HepG2 (cell line): ENCODE data around the gene EIF2S2. TPM values are rescaled to one million over a fixed set of nuclear protein-coding genes. Genes with fewer than 3 reads are reported as not detected.

Source experiments
- ATAC-seq: fragments of 200-7000 bp; cut with Tn5 transposase; 3 replicates; pipeline ENCODE4 v1.9.1; 2020; ENCODE audit warnings: mild to moderate bottlenecking, moderate library complexity
- BruUV-seq: library from RNA; stranded (reverse); fragments of 400-500 nt; replicated peaks from 2 replicates; lab custom pipeline; 2021; lab: Mats Ljungman, UMichigan
- CTCF ChIA-PET: fragments of 300-600 bp; formaldehyde crosslinking; extraction: SDS; loops from one replicate; lab custom pipeline; 2021; ENCODE audit warnings: low total read pairs, inconsistent platforms, low intra/inter-chr PET ratio; lab: Yijun Ruan, JAX
- POLR2A ChIA-PET: fragments of 350-600 bp; sonication (Branson Sonifier 250); formaldehyde crosslinking; loops from one replicate; lab custom pipeline; 2020; ENCODE audit warnings: antibody characterized with exemption, inconsistent platforms; lab: Yijun Ruan, JAX
- DNase-seq: peaks from one replicate; pipeline ENCODE4 v3.0.0-alpha.2; 2015; ENCODE audit warnings: low spot score
- FAIRE-seq: peaks from 3 replicates; lab custom pipeline; 2011; peaks lifted over from hg19 to GRCh38; lab: Jason Lieb, UNC
- H2AFZ ChIP-seq: one replicate; pipeline ENCODE4 v1.6.1; 2011; ENCODE audit warnings: low read length, inconsistent platforms
- H3K27ac ChIP-seq: fragments of 300-600 bp; 3 replicates; pipeline ENCODE4 v1.8.0; 2011; ENCODE audit warnings: mixed run types, mild to moderate bottlenecking, mixed read lengths, low read length, inconsistent platforms; ENCODE audit not compliant: insufficient read depth; ENCODE audit errors: extremely low read length
- H3K27me3 ChIP-seq, 2 experiments: fragments of 200-600 bp in 1 of 2; 2 replicates in 1 of 2; 3 replicates in 1 of 2; pipeline versions ENCODE4 v1.6.0 to v1.8.0; 2011; ENCODE audit warnings: low read length in 2 of 2, mild to moderate bottlenecking in 2 of 2, moderate library complexity in 2 of 2, inconsistent platforms in 1 of 2; ENCODE audit not compliant: insufficient read depth in 2 of 2, control insufficient read depth in 1 of 2
- H3K36me3 ChIP-seq, 2 experiments: fragments of 200-600 bp in 1 of 2; replicated peaks in 1 of 2; 2 replicates in 1 of 2; 3 replicates in 1 of 2; pipeline versions ENCODE4 v1.5.1 to v1.8.0; 2011; ENCODE audit warnings: low read length in 2 of 2, inconsistent platforms in 1 of 2; ENCODE audit not compliant: insufficient read depth in 2 of 2, control insufficient read depth in 1 of 2
- H3K4me1 ChIP-seq: 2 replicates; pipeline ENCODE4 v1.5.1; 2012; ENCODE audit warnings: low read length, inconsistent platforms; ENCODE audit not compliant: insufficient read depth
- H3K4me2 ChIP-seq: 2 replicates; pipeline ENCODE4 v1.6.0; 2011; ENCODE audit warnings: low read depth, low read length, inconsistent platforms
- H3K4me3 ChIP-seq, 3 experiments: fragments of 200-600 bp in 1 of 3; sonication (generic), shearing (Covaris generic) in 1 of 3; replicated peaks in 1 of 3; 2 replicates each; pipeline ENCODE4 v1.5.1; 2011 to 2016; ENCODE audit warnings: low read length in 3 of 3, inconsistent platforms in 2 of 3, low read depth in 2 of 3, mild to moderate bottlenecking in 2 of 3, control low read depth in 1 of 3, mixed read lengths in 1 of 3; ENCODE audit not compliant: insufficient read depth in 1 of 3
- H3K79me2 ChIP-seq: one replicate; pipeline ENCODE4 v1.6.1; 2011; ENCODE audit warnings: low read length, inconsistent platforms; ENCODE audit not compliant: insufficient read depth
- H3K9ac ChIP-seq: 2 replicates; pipeline ENCODE4 v1.6.0; 2011; ENCODE audit warnings: mild to moderate bottlenecking, low read depth, low read length, inconsistent platforms; ENCODE audit not compliant: insufficient read depth
- H3K9me3 ChIP-seq: 2 replicates; pipeline ENCODE4 v1.5.1; 2012; ENCODE audit warnings: mild to moderate bottlenecking, low read length
- H4K20me1 ChIP-seq: 2 replicates; pipeline ENCODE4 v1.6.0; 2011; ENCODE audit warnings: inconsistent platforms, mild to moderate bottlenecking, low read length, moderate library complexity; ENCODE audit not compliant: insufficient read depth
- CBX2 ChIP-seq, 2 experiments: fragments of 200-600 bp in 1 of 2; sonication (generic); formaldehyde crosslinking in 1 of 2; IDR thresholded peaks; 2 replicates each; pipeline versions ENCODE4 v1.7.0 to v1.8.1; 2018 to 2022; ENCODE audit warnings: low read depth in 2 of 2, low read length in 1 of 2, mild to moderate bottlenecking in 1 of 2, missing genetic modification reagents in 1 of 2
- HCFC1 ChIP-seq: fragments of 150-350 bp; IDR thresholded peaks from 2 replicates; pipeline ENCODE4 v1.6.1; 2014; ENCODE audit warnings: low read depth, low read length
- MTA1 ChIP-seq: sonication (generic); formaldehyde crosslinking; IDR thresholded peaks from 2 replicates; pipeline ENCODE4 v1.4.0; 2020; ENCODE audit warnings: missing genetic modification reagents, mild to moderate bottlenecking, borderline replicate concordance
- NFE2L2 ChIP-seq: fragments of 150-350 bp; IDR thresholded peaks from 2 replicates; pipeline ENCODE4 v1.6.1; 2014; ENCODE audit warnings: low read length
- RFX3 ChIP-seq: IDR thresholded peaks from 2 replicates; pipeline ENCODE4 v1.6.1; 2016; ENCODE audit warnings: missing biosample characterization, missing genetic modification reagents
- SMAD3 ChIP-seq: sonication (generic); formaldehyde crosslinking; IDR thresholded peaks from 2 replicates; pipeline ENCODE4 v1.4.0; 2020; ENCODE audit warnings: missing genetic modification reagents
- TBX2 ChIP-seq: sonication (generic); formaldehyde crosslinking; IDR thresholded peaks from 2 replicates; pipeline ENCODE4 v1.5.0; 2020; ENCODE audit warnings: missing genetic modification reagents, mild to moderate bottlenecking, borderline replicate concordance
- TFAP4 ChIP-seq: sonication (generic); IDR thresholded peaks from 2 replicates; pipeline ENCODE4 v1.6.1; 2016; ENCODE audit warnings: low read depth, borderline replicate concordance
- XBP1 ChIP-seq: sonication (generic); formaldehyde crosslinking; IDR thresholded peaks from 2 replicates; pipeline ENCODE4 v1.5.0; 2020; ENCODE audit warnings: missing genetic modification reagents
- ZBTB10 ChIP-seq: sonication (generic); formaldehyde crosslinking; IDR thresholded peaks from 2 replicates; pipeline ENCODE4 v1.4.0; 2020; ENCODE audit warnings: missing genetic modification reagents, borderline replicate concordance
- ZBTB7B ChIP-seq: sonication (generic); formaldehyde crosslinking; IDR thresholded peaks from 2 replicates; pipeline ENCODE4 v1.4.0; 2020; ENCODE audit warnings: missing genetic modification reagents
- ZFP90 ChIP-seq: sonication (generic); formaldehyde crosslinking; IDR thresholded peaks from 2 replicates; pipeline ENCODE4 v1.8.0; 2022; ENCODE audit warnings: missing genetic modification reagents, mild to moderate bottlenecking, inconsistent platforms, borderline replicate concordance
- ZNF253 ChIP-seq: sonication (generic); formaldehyde crosslinking; IDR thresholded peaks from 2 replicates; pipeline ENCODE4 v1.8.0; 2022; ENCODE audit warnings: mild to moderate bottlenecking, missing genetic modification reagents, borderline replicate concordance
- ZNF549 ChIP-seq: sonication (generic); formaldehyde crosslinking; IDR thresholded peaks from 2 replicates; pipeline ENCODE4 v1.5.0; 2020; ENCODE audit warnings: missing genetic modification reagents
- ZNF558 ChIP-seq: sonication (generic); formaldehyde crosslinking; IDR thresholded peaks from 2 replicates; pipeline ENCODE4 v1.9.0; 2022; ENCODE audit warnings: mild to moderate bottlenecking, missing genetic modification reagents, borderline replicate concordance
- ZNF883 ChIP-seq: sonication (generic); formaldehyde crosslinking; IDR thresholded peaks from 2 replicates; pipeline ENCODE4 v1.5.1; 2020; ENCODE audit warnings: mild to moderate bottlenecking, missing genetic modification reagents; ENCODE audit errors: not compliant biosample characterization
- WGBS: methylation state at CpG from one replicate; pipeline ENCODE4 v1.1.6; 2017; ENCODE audit warnings: low lambda C conversion rate; 5-methylcytosine and 5-hydroxymethylcytosine counted together
- in situ Hi-C: cut with HindIII; loops from 2 replicates; pipeline ENCODE4 v1.10.0; 2017; ENCODE audit warnings: low pct_unique_long_range_greater_than_20kb; ENCODE audit not compliant: extremely low pct_ligation_motif_present
- intact Hi-C: fragments of 100-400 bp; cut with micrococcal nuclease; formaldehyde crosslinking; loops from one replicate; pipeline ENCODE4 v1.10.0; 2022; ENCODE audit not compliant: unreplicated experiment
- polyA plus RNA-seq, 8 experiments: library from polyadenylated mRNA; depleted of rRNA in 3 of 8; stranded (reverse) in 7 of 8; unstranded in 1 of 8; fragments of >200 nt; fragmentation: Illumina TruSeq in 4 of 8; extraction: Trizol in 4 of 8; gene quantifications; 2 replicates each; pipeline versions ENCODE4 v1.2.1 to v1.2.3, GENCODE V29; 2011 to 2016; ENCODE audit warnings: low read depth in 4 of 8, missing spikeins in 1 of 8, mixed read lengths in 1 of 8; ENCODE audit not compliant: insufficient read depth in 1 of 8
- total RNA-seq, 5 experiments: library from RNA; depleted of rRNA; stranded (reverse); fragments of >200 nt; fragmentation: Illumina TruSeq; extraction: Trizol; gene quantifications; 2 replicates each; pipeline ENCODE4 v1.2.3, GENCODE V29; 2016; ENCODE audit warnings: low read depth in 1 of 5
- TF ChIP-seq, protein P1 (sequence below): sonication (generic); formaldehyde crosslinking; IDR thresholded peaks from 2 replicates; pipeline ENCODE4 v1.4.0; 2020; ENCODE audit warnings: missing genetic modification reagents

EIF2S2 gene
- total and polyA plus RNA-seq, 2 of the 13 experiments (the other 11 are each of a cell fraction or from before 2014, with no cell fraction given): 126 to 213 TPM

DNA sequence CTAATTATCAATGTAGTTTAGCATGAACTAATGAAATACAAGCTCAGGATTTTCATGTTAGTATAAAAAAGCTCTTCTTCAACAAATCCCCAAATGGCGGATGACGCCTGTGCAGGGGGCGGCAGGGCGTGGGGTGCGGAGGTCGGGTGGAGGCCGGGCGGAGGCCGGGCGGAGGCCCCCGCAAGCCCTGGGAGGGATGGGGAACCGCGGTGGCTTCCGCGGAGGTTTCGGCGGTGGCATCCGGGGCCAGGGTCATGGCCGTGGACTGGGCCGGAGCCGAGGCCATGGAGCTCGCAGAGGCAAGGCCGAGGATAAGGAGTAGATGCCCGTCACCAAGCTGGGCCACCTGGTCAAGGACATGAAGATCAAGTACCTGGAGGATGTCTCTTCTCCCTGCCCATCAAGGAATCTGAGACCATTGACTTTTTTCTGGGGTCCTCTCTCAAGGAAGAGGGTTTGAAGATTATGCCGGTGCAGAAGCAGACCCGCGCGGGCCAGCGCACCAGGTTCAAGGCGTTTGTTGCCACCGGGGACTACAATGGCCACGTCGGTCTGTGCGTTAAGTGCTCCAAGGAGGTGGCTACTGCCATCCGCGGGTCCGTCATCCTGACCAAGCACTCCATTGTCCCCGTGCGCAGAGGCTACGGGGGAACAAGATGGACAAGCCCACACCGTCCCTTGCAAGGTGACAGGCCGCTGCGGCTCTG, 10.4 kb upstream of the EIF2S2 start:
- Histone ChIP-seq H3K9me3 (0 out of 2 replicates have a peak, but pooled peaks cover 7% of the 10 kb centered on the region), H3K36me3 (no peaks in the 10 kb centered on the region), H4K20me1 (no peaks in the 10 kb centered on the region), H3K79me2 (no peaks in the 10 kb centered on the region), H3K27me3 (peaks cover 0 to 7% of the 10 kb centered on the region in 2 experiments; a peak in 2 of 5 replicates), H3K4me2 (no peak overlapping the region), H2AFZ (no peak overlapping the region), H3K27ac (no peak overlapping the region), H3K4me3 (no peak overlapping the region), H3K9ac (no peak overlapping the region), H3K4me1 (peaks cover 28% of the 10 kb centered on the region)
- POLR2A ChIA-PET: interaction anchor here (7.4 kb wide), 1 partner anchor 10 kb away, joined by 45 read pairs; the partner anchor contains the start of gene EIF2S2
- ATAC-seq (no peak), FAIRE-seq (no peak), DNase-seq (no peak)
- CTCF ChIA-PET: no interaction called here
- no TSS peak for BruUV-seq
- WGBS: 82% methylated on average over 40 of the region's 43 CpGs
- in situ Hi-C loops: no loop called here
- intact Hi-C loops: no loop called here
- TF ChIP-seq ZNF558 (CRISPR knock-in tag) (no peak), HCFC1 (no peak), ZNF549 (no peak), ZBTB10 (no peak), CBX2 (IDR thresholded peaks at IDR 0.05; ENCODE audit: low read depth, low read length) (no peak), CBX2 (CRISPR knock-in tag; IDR thresholded peaks at IDR 0.05; ENCODE audit: low read depth) (no peak), ZBTB7B (CRISPR knock-in tag) (no peak), NFE2L2 (no peak), RFX3 (CRISPR knock-in tag) (no peak), TBX2 (CRISPR knock-in tag) (no peak), MTA1 (peak; percentile 25; the same call in 1 of the 2 replicates), ZFP90 (CRISPR knock-in tag) (no peak), ZNF253 (no peak), ZNF883 (CRISPR knock-in tag) (no peak), SMAD3 (CRISPR knock-in tag) (no peak), TFAP4 (no peak), XBP1 (CRISPR knock-in tag) (no peak)
- TF ChIP-seq, protein P1, sequence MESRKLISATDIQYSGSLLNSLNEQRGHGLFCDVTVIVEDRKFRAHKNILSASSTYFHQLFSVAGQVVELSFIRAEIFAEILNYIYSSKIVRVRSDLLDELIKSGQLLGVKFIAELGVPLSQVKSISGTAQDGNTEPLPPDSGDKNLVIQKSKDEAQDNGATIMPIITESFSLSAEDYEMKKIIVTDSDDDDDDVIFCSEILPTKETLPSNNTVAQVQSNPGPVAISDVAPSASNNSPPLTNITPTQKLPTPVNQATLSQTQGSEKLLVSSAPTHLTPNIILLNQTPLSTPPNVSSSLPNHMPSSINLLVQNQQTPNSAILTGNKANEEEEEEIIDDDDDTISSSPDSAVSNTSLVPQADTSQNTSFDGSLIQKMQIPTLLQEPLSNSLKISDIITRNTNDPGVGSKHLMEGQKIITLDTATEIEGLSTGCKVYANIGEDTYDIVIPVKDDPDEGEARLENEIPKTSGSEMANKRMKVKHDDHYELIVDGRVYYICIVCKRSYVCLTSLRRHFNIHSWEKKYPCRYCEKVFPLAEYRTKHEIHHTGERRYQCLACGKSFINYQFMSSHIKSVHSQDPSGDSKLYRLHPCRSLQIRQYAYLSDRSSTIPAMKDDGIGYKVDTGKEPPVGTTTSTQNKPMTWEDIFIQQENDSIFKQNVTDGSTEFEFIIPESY (CRISPR knock-in tag): peak; percentile 33; the same call in 1 of the 2 replicates
